IPS-NIHi7 (cell line): ENCODE data around the gene GARS1.
"Not testable (repeated sequence)": the region's sequence is repeated elsewhere in the genome, so short reads cannot be mapped to it uniquely, and the experiment has no call there.

Source experiments
- DNase-seq: peaks from one replicate; pipeline ENCODE4 v3.0.0; 2012; ENCODE audit warnings: mixed read lengths; ENCODE audit errors: extremely low spot score

GARS1 gene, protein sequence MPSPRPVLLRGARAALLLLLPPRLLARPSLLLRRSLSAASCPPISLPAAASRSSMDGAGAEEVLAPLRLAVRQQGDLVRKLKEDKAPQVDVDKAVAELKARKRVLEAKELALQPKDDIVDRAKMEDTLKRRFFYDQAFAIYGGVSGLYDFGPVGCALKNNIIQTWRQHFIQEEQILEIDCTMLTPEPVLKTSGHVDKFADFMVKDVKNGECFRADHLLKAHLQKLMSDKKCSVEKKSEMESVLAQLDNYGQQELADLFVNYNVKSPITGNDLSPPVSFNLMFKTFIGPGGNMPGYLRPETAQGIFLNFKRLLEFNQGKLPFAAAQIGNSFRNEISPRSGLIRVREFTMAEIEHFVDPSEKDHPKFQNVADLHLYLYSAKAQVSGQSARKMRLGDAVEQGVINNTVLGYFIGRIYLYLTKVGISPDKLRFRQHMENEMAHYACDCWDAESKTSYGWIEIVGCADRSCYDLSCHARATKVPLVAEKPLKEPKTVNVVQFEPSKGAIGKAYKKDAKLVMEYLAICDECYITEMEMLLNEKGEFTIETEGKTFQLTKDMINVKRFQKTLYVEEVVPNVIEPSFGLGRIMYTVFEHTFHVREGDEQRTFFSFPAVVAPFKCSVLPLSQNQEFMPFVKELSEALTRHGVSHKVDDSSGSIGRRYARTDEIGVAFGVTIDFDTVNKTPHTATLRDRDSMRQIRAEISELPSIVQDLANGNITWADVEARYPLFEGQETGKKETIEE

DNA sequence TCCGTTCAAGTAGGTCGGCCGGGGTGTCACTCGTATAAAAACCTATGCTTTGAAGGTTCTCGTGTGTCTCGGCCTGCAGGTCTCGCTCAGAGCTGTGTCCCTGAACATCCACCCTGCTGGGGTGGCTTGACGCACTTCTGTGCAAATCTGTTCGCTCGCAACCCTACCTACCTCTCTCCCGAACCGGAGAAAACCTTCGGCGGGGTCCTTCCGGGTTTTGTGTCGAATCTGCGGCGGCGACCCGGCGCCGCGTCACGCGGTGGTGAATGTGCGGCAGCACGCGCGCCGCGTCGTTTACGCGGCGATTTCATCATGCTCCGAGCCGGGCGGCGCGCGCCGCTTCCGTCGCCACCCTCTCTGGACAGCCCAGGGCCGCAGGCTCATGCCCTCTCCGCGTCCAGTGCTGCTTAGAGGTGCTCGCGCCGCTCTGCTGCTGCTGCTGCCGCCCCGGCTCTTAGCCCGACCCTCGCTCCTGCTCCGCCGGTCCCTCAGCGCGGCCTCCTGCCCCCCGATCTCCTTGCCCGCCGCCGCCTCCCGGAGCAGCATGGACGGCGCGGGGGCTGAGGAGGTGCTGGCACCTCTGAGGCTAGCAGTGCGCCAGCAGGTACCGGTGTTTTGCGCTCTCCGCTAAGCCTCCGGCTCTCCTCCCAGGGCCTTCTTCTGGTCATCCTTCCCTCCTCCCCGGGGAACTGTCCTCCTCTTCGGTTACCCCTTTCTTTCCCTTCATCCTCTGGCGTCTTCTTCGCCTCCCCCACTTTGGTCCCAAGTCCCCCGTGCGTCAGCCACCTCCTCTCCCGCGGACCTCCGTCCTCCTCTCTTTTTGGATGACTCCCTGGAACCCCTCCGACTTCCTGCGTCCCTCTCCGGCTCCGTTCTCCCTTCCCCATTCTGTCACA lies at the start of gene GARS1:
TSS of gene GARS1 (plus strand) at position 339 of the 896 bp plus-strand sequence. CDS start at position 383, 44 bp downstream.
- DNase-seq, result peak; percentile 88

DNA sequence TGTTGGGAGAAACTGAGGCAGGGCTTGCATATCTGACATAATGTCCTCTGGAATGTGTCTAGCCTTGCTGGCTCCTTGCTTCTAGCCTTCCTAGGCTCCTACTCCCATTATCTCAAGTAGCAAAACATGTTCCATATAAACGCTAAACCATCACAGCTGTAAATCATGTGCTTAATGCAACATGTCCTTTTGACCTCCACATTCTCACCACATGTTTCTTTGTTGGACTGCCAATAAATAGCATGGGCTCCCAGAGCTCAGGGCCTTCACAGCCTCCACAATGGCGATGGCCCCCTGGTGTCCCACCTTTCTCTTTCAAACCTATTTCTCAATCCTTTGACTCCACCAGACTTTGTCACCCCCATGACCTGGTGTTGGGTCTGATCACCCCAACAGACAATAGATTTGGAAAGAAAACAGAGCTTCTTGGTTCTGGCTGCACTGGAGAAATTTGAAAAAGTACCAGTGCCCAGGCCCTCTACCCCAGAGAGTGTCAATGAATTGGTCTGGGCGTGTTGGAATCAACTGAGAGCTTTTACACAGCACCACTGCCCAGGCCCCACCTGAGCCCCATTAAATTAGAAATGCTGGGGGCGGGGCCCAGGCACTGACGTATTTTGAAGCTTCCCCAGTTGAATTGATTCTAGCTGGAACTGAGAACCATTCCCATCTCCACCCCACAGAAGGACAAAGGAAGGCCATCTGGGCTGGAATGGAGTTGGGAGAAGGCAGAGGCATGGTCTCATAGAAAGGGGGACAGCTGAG lies 48.7 kb upstream of the GARS1 start:
- no peak for DNase-seq

DNA sequence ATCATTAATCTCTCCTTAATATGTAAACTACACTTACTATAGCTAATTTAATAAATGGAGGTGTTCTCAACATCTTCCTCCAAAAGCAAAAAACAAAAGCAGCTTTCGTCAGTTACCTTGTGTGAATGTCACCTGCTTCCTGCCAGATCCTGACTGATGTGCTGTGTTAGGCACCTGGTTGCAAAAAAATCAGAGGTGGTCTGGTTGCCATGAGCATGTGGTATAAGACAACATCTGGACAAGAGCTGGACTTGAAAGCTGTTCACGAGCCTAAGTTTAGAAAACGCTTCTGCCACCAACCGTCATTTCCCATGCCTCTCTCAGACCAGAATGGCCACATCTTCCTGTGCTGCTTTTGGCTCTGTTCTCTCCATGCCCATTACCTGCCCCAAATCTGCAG lies 48.1 kb upstream of the GARS1 start:
- DNase-seq, result no peak

DNA sequence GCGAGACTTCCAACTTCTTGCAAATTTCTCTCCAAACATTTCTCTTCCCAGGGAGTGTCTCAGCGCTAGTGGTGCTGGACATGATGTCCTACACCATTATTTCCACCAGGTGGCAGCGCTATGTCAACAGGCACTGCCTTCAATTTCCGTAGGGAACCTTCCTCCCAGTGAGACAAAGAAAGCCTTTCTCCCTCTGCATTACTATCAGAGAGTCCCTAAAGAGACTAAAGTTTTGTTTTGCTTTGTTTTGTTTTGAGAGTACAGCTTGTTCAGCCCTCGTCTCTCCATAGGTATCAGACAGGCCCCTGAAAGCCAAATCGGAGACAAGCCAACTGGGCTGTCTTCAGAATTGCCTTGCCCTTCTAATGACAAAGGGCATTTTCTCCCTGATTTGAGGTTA lies 45.8 kb upstream of the GARS1 start:
- DNase-seq, result peak; percentile 85

DNA sequence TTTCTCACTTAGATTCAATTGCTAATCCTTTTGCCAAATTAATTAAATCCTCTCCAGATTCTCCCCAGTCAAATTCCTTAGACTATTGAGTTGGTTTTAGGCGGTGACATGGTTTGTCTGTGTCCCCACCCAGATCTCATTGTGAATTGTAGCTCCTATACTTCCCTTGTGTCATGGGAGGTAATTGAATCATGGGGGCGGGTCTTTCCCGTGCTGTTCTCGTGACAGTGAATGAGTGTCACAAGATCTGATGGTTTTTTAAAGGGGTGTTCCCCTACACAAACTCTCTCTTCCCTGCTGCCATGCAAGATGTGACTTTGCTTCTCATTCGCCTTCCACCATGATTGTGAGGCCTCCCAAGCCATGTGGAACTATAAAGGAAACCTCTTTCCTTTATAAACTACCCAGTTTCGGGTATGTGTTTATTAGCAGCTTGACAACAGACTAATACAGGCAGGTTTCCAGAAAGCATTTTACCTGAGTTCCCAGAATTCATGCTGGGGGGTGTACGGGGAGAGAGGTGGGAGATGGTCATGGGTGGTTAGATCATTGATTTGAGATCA lies 44.7 kb upstream of the GARS1 start:
- no peak for DNase-seq

DNA sequence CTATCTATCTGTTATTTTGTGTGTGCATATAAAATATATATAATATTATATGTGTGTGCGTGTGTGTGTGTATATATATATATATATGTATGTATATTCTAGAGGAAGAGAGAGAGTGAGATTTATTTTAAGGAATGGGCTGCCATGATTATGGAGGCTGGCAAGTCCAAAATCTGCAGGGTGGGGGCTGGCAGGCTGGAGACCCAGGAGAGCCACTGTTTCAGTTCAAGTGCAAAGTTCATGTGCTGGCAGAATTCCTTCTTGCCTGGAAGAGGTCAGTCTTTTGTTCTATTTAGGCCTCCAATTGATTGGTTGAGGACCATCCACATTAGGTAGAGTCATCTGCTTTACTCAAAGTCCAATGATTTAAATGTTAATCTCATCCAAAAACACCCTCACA lies 42.3 kb upstream of the GARS1 start:
- no peak for DNase-seq

DNA sequence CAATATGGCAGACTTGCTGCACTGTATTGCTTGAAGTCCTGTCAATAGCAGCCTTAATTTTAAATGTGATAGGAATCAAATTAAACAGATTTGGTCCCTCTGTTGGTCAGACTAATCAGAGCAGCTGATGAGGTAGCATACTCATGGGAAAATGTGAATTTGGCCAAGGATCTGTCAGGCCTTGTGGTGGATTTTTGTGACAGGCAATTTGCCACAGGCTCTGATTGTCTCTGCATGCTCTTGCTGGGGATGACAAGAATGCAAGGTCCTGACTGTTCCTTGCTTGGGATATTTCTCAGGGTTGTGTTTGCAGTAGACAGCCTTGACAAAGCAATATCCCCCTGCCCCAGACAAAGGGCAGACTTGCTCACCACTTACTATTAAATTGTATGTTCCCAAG lies 41.5 kb upstream of the GARS1 start:
- DNase-seq, result no peak

DNA sequence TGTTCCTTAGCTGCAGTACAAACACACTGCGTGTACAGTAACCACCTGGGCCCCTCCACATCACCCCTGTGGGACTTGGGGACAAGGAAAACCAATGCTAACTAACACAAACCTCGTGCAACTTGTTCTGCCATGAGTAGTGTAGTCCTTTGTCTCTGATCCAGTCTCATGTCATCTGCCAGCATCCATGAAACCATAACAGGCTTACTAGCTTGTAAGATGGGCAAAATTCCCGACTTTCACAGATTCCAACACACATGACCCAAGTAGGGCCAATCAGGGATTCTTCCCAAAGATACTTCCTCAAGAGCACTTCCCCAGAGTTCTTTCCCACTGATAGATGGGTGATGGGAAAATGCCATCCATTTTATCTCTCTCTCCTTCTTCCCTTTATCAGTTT lies 41.1 kb upstream of the GARS1 start:
- DNase-seq, result no peak

DNA sequence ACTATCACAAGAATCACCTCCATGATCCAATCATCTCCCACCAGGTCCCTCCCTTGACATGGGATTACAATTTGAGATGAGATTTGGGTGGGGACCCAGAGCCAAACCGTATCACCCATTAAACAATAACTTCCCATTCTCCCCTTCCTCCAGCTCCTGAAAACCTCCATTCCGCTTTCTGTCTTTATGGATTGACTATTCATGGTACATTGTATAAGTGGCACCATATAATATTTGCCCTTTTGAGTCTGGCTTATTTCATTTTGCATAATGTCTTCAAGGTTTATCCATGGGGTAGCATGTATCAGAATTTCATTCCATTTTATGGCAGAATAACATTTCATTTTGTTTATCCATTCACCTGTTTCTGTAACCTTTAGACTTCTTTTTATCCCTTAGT lies 39.2 kb upstream of the GARS1 start:
- no peak for DNase-seq

DNA sequence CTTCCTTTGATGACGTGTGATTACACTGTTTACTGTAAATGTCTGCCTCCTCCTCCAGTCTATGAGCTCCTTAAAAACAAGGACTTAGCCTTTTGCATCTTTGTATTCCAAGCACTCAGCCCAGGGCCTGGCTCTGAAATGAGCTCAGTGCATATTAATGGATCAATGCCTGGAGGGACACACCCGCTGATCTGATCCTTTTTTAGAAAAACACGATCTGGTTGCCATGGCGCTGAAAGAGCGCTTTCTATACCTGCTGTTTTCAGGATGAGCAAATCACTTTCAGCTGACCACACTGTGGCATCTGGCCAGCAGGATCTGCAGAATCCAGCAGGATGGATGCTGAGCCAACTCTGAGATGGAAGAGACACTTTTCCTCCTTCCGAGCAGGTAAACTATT lies 37.8 kb upstream of the GARS1 start:
- no peak for DNase-seq

DNA sequence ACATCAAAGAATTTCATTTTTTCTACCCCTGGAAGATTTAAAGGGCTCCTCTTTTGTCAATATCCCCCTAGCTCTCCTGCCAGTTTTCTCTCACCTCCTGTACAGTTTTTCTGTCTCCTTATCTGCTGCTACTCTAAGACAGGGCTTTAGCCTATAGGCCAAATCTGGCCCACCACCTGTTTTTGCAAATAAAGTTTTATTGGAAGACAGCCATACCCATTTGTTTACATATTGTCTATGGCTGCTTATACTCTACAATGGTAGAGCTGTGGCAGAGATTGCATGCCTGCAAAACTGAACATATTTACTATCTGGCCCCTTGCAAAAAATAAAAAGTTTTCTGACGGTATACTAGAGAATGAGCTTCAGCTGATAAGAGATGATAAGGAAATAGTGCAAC lies 37.4 kb upstream of the GARS1 start:
- DNase-seq, result no peak

DNA sequence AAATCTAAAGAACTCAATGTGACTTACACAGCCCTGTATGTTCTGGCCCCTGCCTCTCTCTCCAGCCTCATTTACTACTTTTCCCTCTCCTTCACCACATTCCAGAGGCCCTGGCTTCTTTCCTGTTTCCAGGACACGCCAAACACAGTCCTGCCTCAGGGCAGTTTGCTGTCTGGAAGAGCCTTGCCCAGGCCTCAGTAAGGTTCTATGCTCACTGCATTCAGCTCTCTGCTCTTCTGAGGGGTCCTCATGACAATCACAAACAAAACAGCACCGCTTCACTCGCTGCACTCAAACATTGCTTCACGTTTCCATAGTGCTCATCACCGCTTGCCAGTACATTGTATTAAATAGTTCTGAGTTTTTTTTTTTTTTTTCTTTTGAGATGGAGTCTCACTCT lies 35.1 kb upstream of the GARS1 start:
- DNase-seq, result no peak

DNA sequence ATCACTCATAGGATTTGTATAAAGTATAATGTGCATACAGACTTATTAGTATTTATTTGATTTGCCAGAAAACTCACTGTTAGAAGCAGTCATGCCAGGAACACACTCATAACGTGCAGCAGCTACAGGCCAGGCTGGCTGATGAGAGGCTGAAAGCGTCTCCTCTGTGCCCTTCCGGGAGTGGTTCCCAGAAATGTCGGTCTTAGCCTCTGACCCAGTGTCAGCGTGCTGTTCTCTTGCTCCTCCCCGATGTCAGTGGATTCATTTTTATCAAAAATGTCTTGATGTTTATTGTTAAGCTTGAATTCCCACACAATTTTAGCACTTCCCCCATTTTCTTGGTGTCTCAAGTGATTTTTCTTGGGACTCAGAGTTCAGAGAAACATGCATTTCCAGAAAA lies 33.3 kb upstream of the GARS1 start:
- DNase-seq, result no peak

DNA sequence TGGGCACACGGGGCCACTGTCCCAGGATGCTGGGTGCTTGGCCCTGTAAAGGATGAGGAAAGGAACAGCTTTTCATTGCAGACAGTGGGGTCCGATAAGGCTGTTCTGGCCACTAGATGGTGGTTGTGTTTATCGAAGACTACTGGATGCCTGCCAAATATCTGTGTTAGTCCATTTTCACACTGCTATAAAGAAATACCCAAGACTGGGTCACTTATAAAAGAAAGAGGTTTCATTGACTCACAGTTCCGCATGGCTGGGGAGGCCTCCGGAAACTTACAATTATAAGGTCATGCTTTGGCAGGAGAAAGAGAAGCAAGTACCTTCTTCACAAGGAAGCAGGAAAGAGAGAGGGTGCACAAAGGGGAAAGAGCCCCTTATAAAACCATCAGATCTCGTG lies 32.2 kb upstream of the GARS1 start:
- no peak for DNase-seq

DNA sequence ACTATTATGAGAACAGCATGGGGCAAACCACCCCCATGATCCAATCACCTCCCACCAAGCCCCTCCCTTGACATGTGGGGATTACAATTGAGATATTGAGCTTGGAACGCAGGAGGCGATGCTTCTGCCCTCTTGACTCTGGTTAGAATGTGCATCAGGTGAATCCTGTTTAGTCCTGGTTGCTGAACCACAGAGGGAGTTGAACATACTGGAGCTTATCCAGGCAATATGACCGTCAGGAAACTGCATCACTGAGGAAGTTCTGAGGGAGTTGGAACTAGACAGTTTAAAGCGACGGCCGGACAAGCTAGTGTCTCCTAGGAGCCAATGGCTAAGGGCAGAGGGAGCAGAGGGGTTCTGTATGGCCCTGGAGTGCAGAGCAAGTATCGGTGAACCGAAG lies 31.8 kb upstream of the GARS1 start:
- no peak for DNase-seq

DNA sequence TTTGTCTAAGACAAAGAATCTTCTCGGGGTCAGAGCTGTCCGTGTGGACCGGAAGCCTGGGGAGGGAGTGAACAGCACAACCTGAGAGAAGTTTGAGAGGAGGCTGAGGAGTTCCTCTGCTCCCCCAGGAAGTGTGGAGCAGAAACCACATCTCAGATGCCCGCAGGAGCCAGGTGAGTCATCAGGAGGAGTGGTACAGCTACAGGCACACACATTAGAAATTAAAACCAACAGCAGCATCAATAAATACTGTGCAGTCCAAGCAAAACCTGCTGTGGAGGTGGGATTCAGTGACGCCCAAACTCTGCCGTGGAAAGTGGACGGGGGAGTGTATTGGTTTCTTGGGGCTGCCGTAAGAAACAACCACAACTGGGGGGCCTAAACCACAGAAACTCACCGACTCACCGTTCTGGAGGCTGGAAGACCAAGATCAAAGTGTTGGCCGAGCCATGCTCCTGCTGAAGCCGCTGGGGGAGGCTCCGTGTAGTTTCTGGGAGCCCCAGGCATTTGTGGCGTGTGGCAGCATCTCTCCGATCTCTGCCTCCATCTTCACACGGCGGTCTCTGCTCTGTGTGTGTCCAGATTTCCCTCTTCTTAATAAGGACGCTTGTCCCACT lies 31.2 kb upstream of the GARS1 start:
- DNase-seq, result no peak

DNA sequence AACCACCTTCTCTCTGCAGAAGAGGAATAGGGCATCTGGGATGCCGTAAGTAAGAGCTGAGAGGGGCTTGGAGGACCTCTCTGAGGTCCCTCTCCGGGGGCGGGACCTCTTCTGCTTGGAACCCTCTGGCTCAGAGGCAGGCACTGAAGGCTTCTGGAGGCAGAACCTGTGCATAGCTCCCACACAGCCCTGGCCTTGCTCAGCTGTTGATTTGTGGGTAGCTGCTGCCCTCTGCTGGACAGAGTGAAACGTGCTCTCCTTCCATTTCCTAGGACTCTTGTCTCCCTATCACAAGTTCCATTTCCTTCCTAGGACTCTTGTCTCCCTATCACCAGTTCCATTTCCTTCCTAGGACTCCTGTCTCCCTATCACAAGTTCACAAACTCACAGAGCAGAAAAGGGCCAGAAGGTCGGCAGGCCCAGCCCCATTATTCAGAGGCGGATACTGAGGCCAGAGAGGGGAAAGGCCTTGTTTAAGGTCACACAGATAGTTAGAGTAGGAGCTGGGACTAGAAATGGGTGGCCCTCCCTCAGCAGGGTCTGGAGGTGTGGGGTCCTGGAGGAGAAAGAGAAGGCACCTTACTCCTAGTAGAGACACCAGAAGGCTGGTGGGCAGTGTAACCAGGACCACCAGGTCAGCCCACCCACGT lies 30.3 kb upstream of the GARS1 start:
- peak; percentile 90 for DNase-seq

DNA sequence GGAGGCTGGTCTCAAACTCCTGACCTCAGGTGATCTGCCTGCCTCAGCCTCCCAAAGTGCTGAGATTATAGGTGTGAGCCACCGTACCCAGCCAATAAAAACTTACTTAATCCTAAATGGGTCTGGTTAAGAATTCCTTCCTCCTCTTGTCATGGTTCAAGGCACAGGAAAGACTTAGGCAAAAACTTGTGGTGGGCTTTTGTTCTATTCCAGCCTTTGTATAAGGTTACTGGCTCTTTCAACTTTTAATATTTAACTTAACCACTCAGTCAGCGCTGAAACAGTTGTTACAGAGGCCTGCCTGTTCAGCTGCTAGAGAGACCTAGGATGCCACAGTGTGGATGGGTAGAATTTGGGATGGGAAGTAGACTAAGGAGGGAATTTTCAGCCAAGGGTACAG lies 28.1 kb upstream of the GARS1 start:
- no peak for DNase-seq

DNA sequence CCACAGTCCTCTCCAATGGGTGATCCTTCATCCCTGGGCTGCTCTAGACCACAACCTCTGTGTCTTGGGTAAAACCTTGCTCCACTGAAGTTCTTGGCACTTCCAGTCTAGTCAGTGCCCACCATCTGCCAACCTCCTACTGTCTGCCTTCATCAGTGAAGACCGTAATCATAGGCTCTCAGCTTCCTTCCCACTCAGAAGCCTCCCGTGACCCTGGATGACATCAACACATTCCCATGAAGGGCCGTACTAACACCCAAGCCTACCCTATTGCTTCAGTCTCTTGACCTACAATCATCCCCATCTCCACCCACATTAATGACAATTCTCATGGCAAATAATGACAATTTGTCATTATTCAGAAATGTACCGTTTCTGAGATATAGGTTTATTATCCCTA lies 27.6 kb upstream of the GARS1 start:
- DNase-seq, result no peak

DNA sequence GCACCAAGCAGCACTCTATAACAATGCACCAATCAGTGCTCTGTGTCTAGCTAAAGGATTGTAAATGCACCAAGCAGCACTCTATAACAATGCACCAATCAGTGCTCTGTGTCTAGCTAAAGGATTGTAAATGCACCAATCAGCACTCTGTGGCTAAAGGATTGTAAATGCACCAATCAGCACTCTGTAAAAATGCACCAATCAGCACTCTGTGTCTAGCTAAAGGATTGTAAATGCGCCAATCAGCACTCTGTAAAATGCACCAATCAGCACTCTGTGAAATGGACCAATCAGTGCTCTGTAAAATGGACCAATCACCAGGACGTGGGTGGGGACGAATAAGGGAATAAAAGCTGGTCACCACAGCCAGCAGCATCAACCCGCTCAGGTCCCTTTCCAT lies 24.4 kb upstream of the GARS1 start:
- not testable (repeated sequence) for DNase-seq
